A204.1 (cell line): ENCODE measurements around the gene SH3BGRL2.
"Not testable (repeated sequence)": the region's sequence is repeated elsewhere in the genome, so short reads cannot be mapped to it uniquely, and the experiment has no call there.

ENCODE experiments used
- FAIRE-seq: peaks from 2 replicates; lab custom pipeline; 2012; peaks lifted over from hg19 to GRCh38; lab: Jason Lieb, UNC

The SH3BGRL2 gene

DNA sequence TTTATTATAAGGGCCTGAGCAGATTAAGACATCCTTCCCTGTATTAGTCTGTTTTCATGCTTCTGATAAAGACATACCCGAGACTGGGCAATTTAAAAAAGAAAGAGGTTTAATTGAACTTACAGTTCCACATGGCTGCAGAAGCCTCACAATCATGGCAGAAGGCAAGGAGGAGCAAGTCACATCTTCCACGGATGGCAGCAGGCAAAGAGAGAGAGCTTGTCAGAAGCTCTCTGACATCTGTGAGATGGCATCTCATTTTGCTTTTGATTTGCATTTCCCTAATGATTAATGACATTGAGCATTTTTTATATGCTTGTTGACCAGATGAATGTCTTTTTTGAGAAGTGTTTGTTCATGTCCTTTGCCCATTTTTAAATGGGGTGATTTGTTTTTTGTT lies 114.2 kb downstream of the SH3BGRL2 start:
- not testable (repeated sequence) for FAIRE-seq

DNA sequence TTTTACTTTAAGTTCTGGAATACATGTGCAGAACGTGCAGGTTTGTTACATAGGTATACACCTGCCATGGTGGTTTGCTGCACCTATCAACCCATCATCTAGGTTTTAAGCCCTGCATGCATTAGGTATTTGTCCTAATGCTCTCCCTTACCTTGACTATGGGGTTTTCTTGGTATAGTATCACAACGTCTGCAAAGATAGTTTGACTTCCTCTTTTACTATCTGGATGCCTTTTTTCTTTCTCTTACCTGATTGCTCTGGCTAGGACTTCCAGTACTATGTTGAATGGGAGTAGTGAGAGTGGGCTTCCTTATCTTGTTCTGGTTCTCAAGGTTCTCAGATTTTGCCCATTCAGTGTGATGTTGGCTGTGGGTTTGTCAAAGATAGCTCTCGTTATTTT lies 115.2 kb downstream of the SH3BGRL2 start:
- not testable (repeated sequence) for FAIRE-seq

DNA sequence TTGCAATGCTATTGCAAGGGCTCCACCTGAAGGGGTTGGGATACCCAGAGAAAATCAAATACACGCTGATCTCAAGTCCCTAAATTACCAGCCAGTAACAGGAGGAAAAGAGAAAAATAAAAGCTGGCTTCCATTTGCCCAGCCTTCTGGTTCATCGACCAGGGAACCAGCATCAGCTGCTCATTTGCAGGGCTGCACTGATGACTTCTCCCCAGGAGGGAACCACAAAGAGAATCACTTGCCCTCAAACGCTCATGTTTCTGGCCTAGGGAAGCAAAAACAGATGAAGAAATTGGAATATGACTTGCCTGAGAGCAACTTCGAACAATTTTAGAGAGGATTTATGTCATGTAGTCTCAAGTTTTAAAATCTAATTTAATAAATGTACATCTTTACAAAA lies 119.7 kb downstream of the SH3BGRL2 start:
- FAIRE-seq = no peak
